ENCODE data around the gene SHROOM3.

Gene SHROOM3

DNA sequence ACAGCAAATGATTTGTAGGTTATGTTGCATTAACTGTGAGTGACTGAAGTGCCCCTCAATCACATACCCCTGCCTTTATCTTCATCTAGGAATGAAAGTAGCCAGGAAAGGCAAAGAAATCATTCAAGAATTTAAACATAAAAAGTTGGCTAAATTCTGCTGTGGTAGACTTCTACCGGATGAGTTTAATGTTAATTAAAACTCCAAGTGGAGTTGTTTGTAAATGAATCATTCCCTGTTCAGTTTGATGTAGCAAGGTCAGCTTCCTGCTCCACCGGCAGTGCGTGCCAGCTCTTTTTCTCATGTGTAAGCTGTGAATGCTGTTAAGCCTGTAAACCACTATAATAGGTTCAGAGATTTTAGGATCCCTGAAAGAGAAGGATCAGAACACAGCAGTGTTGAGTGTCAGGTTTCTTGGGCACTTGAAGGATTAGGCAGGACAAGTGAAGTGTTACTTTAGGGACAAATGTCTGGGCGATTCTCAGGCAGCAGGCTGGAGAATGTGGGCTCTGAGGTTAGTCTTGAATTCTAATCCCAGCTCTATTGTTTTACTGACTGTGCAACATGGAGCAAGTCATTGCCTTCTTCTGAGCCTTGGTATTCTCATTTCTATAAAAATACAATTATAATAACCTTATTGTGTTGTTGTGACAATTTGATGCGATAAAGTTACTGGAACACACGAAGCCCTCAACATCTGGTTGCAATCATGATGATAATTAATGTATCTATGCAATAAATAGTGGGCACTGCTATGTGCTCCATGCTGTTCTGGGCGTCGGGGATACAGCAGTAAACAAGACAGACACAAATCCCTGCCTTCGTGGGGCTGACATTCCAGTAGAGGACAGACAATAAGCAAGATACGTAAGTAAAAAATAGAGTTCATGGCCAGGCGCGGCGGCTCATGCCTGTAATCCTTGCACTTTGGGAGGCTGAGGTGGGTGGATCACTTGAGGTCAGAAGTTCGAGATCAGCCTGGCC, 112.0 kb downstream of the SHROOM3 start:
- no peak overlapping the region for H3K4me3 ChIP-seq (ENCODE audit: low read depth, low read length)
- H3K27me3 ChIP-seq: no peaks in the 10 kb centered on the region
- TF ChIP-seq, protein P1, sequence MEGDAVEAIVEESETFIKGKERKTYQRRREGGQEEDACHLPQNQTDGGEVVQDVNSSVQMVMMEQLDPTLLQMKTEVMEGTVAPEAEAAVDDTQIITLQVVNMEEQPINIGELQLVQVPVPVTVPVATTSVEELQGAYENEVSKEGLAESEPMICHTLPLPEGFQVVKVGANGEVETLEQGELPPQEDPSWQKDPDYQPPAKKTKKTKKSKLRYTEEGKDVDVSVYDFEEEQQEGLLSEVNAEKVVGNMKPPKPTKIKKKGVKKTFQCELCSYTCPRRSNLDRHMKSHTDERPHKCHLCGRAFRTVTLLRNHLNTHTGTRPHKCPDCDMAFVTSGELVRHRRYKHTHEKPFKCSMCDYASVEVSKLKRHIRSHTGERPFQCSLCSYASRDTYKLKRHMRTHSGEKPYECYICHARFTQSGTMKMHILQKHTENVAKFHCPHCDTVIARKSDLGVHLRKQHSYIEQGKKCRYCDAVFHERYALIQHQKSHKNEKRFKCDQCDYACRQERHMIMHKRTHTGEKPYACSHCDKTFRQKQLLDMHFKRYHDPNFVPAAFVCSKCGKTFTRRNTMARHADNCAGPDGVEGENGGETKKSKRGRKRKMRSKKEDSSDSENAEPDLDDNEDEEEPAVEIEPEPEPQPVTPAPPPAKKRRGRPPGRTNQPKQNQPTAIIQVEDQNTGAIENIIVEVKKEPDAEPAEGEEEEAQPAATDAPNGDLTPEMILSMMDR (IDR thresholded peaks at IDR 0.05; ENCODE audit: low read depth, low read length): no peak
- H3K4me1 ChIP-seq: no peaks in the 10 kb centered on the region; the same call in 1 of the 2 replicates
- H3K9me3 ChIP-seq: no peaks in the 10 kb centered on the region
- DNase-seq: no peak
- no peaks in the 10 kb centered on the region for H3K36me3 ChIP-seq

GRCh38 chr4:76548704-76549103, 113.7 kb downstream of the SHROOM3 start:
- DNase-seq: no peak
- no peaks in the 10 kb centered on the region for H3K27me3 ChIP-seq
- H3K4me3 ChIP-seq (ENCODE audit: low read depth, low read length): no peak overlapping the region
- H3K4me1 ChIP-seq: no peaks in the 10 kb centered on the region; the same call in none of the 2 replicates
- H3K9me3 ChIP-seq: no peaks in the 10 kb centered on the region
- TF ChIP-seq, protein P1 (IDR thresholded peaks at IDR 0.05; ENCODE audit: low read depth, low read length): no peak
- no peaks in the 10 kb centered on the region for H3K36me3 ChIP-seq

- DNase-seq: no peak
- H3K27me3 ChIP-seq: no peaks in the 10 kb centered on the region
- H3K9me3 ChIP-seq: no peaks in the 10 kb centered on the region
- H3K4me1 ChIP-seq: no peaks in the 10 kb centered on the region; the same call in none of the 2 replicates
- no peaks in the 10 kb centered on the region for H3K36me3 ChIP-seq
- H3K4me3 ChIP-seq (ENCODE audit: low read depth, low read length): no peak overlapping the region
- TF ChIP-seq, protein P1 (IDR thresholded peaks at IDR 0.05; ENCODE audit: low read depth, low read length): no peak
Measured at GRCh38 chr4:76549765-76550164, 114.7 kb downstream of the SHROOM3 start.

- Histone ChIP-seq H3K4me1 (no peaks in the 10 kb centered on the region; the same call in none of the 2 replicates), H3K27me3 (no peaks in the 10 kb centered on the region), H3K36me3 (no peaks in the 10 kb centered on the region), H3K9me3 (no peaks in the 10 kb centered on the region), H3K4me3 (ENCODE audit: low read depth, low read length) (no peak overlapping the region)
- TF ChIP-seq, protein P1 (IDR thresholded peaks at IDR 0.05; ENCODE audit: low read depth, low read length): no peak
- no peak for DNase-seq
Measured at GRCh38 chr4:76550966-76551780, 116.1 kb downstream of the SHROOM3 start.

- Histone ChIP-seq H3K27me3 (no peaks in the 10 kb centered on the region), H3K9me3 (no peaks in the 10 kb centered on the region), H3K4me1 (no peaks in the 10 kb centered on the region; the same call in 1 of the 2 replicates), H3K4me3 (ENCODE audit: low read depth, low read length) (no peak overlapping the region), H3K36me3 (no peaks in the 10 kb centered on the region)
- DNase-seq: no peak
- TF ChIP-seq, protein P1 (IDR thresholded peaks at IDR 0.05; ENCODE audit: low read depth, low read length): no peak
Measured at GRCh38 chr4:76554630-76555029, 119.6 kb downstream of the SHROOM3 start.

All from BE2C (cell line).